Activated T-cell treated with anti-CD3 and anti-CD28 coated beads for 1 hour (primary cell): ENCODE results near the gene OPCML.
"Not testable (repeated sequence)": the region's sequence is repeated elsewhere in the genome, so short reads cannot be mapped to it uniquely, and the experiment has no call there.

ENCODE experiments used
- DNase-seq: peaks from one replicate; pipeline ENCODE4 v3.0.0-alpha.2; 2020; ENCODE audit warnings: low read depth

The OPCML gene

DNA sequence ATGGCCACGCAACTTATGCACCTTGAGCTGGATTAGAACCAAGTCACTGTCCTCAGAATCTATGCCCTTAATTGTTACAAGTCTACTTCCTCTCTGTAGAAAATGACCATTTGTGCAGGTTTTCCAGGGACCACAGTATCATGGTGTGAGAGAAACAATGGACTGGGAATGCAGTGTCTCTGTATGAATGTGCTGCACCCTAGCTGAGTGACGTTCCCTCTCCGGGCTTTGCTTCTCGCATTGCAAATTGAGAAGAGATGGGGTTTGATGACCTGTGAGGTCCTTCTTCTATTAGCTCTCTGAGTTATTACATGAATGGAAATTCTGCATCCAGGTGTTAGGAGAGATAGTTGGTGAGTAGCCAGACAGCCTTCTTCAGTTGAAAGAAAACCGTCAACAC, 1109.6 kb downstream of the OPCML start:
- no peak for DNase-seq

DNA sequence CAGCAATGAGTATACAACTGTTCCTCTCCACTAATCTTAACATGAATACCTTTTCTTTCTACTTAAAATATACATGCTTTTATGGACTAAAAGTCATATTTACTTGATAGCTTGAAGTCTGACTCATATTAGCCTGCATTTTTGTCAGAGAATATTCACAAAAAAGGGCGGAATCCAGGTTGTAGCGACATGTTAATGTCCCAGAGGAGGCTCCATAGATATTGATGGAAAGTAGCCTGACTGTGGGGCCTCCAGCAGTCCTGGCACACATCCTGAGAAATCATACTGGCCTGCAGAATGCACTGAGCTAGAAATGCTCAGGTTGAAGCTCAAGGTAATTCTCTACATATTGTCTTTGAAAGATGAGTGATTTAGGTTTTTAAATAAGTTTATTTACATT, 1110.7 kb downstream of the OPCML start:
- DNase-seq: no peak

DNA sequence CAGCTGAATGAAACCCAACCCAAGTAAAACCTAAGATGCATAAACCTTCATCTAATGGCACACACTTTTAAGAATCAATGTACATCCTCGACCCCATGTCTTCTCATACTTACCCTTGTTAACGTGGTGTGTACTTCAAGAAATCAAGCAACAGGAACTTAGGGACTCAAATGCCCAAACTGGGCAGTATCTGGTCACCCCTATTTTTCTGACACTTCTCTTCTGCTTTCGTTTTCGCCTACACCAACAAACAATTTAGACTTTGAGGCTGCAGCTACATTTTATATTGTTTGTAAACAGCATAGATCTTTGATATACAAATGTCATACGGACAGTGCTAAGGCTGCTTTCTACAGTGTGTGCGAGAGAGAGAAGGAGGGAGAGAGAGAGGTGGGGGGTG, 1117.8 kb downstream of the OPCML start:
- DNase-seq: no peak

DNA sequence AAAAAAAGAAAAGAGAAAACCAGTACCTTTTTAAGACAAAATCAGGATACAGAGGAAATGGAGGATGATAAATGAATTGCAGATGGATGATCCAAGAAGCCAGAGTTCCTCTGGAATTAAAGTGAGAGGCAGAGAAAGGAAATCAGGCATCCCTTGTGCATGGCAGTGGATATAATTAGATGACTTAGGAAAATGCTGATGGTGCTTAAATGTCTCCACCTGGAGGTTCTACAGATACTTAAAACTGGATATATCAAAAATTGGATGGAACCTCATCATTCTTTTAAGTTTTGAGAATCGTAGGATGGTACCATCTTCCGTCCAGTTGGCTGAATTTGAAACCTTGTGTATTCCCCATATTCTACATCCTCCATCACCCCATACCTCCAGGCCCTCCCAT, 1121.9 kb downstream of the OPCML start:
- no peak for DNase-seq

DNA sequence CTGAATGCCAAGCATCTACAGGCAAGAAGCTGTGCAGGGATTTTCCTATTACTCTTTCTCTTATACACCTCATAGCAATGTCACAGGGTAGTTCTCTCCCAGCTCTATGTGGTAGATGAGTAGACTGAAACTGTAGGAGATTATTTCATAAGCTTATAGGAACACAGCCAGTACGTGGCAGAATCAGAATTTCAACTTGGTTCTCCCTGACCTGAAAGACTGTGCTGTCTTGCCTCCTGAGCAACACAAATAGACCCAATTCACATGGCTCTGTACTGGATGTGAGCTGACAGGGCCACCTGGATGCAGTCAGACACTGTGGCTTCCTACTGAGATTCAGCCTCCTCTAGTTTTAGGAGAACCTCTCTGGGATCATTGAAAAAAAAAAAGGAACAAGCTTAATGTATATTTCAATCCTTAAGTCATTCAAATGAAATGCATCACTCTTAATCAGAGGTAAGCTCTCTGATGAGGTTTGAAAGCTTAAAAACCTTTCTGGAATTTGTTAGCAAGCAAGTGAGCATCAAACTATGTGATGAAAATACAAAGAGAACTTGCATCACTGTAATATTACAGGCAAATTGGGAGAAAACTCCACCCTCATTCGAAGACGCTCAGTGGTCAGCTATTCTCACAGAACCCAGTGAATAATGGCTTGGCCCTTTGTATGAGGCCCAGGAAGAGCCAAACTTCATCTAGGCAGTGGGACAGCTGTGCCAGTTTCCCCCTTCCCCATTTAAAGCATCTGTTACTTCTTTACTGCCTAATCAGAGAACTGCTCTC, 1122.5 kb downstream of the OPCML start:
- DNase-seq: no peak

DNA sequence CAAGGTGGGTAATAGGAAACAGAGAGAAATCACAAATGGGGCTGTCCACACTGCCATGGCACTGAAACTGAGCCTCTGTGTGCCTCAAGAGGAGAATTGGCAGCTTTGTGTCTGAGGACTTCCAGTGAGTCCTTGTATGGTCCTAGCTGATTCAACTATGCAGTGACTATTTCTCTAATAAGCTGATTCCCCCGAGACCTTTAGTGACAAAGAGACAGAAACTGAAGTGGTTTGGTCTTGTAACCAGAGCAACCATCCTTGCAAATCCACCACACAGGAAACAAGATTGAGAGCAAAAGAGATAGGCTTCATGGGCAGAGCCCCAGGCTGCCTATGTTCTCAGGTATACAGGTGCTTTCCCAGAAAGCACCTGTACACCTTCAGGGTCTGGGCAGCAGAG, 1123.4 kb downstream of the OPCML start:
- DNase-seq: no peak

DNA sequence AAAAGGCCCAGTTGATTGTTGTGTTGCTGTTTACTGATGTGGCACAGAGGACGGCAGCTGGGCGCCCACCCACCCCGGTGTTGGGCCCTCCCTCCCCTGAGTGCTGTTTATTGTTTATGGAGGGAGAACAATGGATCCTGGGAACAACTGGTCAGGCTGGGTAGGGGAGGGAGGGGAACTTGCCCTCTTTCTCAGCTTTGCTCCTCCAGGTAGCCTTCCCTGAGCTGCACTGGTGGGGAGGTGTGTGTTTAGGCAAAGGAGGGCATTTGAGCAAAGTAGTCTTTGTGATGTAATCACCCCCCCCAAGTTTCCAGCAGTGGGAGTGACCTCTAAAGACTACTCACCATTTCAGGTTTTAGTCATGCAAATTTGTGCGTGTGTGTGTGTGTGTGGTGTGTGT, 1126.6 kb downstream of the OPCML start:
- no peak for DNase-seq

DNA sequence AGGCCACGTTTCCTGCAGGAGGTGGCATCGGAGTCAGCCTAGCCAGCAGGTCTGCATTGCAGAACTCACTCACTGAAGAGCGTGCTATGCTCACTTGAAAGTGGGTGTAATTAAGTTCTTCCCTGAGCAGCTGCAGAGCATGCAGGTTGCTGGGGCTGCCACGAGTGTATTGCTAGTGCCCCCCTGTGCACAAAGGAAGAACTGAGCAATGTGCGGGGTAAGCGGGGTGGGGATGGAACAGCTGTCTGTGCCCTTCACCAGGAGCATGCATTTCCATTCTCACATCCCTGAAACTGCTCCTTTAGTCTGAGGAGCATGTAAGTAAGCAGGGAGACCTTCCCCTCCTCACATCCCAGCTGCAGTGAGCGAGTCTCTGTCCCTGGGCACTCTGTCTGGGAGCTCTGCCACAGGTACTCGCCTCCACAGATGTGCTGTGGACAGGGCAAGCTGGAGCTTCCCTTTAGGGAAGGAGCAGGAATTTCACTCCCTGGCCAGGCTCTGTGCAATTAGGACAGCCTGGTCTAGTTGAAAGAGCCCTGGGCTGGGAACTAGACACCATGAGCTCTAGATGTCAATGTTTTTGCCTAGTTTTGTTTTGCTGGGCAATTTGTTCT, 1130.1 kb downstream of the OPCML start:
- no peak for DNase-seq

DNA sequence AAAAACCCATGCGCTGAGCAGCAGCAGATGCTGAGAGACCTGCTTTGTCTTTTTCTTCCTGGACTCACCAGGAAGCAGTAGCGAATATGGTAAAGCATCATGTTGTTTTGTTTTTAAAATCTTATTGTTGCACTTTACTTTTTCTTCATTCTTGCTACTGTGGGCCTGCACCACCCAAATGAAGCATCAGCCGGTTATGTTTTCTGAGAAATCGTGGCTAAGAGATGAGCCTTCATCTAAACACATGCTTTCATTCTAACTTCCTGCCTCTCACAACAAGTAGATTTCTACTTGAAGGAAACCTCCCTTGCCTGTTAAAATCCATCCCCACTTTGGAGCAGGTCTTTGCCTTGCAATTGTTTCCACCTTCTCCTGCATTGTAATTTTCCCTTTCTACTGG, 1136.0 kb downstream of the OPCML start:
- DNase-seq: no peak

DNA sequence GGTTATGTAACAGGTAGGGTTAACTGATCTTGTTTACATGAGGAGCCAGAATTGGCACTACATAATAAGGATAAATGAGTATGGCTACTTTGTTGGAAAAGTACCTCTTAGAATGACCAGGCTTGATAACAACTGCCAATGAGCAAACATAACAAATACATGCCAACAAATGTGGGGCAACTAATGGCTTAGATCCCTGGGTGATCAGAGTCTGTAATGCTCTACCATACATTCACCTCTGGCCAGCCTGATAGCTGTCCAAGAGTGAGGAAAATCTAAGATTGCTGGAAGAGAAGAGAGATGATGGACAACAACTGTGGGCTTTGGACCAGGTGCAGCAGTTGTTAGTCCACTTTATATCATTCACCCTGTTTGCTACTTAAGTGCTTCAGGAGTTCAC, 1136.9 kb downstream of the OPCML start:
- DNase-seq: no peak

DNA sequence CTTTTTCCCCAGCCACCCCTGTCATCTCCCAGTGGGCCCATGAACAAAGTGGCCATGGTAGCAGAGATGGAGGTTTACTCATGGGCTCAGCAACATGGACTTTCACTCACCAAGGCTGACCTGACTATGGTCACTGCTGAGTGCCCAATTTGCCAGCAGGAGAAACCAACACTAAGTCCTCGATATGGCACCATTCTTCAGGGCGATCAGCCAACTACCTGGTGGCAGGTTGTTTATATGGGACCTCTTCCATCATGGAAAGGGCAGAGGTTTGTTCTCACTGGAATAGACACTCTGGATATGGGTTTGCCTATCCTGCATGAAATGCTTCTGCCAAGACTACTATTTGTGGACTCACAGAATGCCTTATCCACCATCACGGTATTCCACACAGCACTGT, 1152.8 kb downstream of the OPCML start:
- no peak for DNase-seq

DNA sequence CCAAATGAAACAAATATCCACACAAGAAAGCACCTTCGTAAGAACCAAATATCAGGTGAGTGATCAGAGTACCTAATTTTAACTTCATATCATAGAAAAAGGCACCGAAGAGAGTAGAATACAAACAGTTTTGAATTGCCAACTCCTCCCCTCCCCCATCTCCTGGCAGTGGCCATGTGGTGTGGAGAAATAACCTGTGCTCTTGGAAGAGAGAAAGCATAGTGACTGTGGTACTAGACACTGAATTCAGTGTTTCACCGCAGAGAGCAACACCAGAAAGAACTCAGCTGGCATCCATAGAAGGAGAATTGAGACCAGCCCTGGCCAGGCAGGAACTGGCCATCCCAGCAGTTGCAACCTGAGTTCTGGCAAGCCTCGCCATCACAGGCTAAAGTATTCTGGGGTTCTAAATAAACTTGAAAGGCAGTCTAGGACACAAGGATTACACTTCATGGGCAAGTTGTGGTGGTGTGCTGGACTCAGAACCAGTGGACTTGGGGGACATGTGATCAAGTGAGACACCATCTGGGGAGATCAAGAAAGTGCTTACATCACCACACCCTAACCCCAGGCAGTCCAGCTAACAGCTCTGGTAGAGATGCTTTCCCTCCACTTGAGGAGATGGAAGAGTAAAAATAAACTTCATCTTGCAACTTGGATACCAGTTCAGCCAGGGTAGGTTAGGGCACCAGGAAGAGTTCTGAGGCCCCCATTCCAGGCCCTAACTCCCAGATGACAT, 1158.7 kb downstream of the OPCML start:
- no peak for DNase-seq

DNA sequence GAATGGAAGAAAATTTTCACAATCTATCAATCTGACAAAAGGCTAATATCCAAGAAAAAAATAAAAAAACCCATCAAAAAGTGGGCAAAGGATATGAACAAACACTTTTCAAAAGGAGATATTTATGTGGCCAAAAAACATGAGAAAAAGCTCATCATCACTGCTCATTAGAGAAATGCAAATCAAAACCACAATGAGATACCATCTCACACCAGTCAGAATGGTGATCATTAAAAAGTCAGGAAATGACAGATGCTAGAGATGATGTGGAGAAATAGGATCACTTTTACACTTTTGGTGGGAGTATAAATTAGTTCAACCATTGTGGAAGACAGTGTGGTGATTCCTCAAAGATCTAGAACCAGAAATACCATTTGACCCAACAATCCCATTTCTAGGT, 1162.2 kb downstream of the OPCML start:
- DNase-seq: not testable (repeated sequence)

DNA sequence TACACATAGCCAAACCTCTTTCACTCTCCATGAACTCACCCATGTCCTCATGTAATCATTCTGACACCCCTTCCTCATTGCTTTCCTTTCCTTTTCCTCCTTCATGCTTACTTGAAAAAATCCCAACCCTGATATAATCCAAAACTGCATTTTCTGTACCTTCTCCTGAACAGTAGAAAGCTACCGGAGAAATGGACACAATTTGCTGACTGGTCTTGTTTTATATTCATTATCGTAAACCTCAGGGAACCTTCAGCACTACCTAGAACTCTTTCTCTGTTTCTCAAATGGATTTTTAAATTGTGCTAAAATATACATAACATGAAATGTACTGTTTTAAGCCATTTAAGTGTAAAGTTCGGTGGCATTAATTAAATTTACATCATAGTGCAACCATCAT, 1165.0 kb downstream of the OPCML start:
- no peak for DNase-seq

DNA sequence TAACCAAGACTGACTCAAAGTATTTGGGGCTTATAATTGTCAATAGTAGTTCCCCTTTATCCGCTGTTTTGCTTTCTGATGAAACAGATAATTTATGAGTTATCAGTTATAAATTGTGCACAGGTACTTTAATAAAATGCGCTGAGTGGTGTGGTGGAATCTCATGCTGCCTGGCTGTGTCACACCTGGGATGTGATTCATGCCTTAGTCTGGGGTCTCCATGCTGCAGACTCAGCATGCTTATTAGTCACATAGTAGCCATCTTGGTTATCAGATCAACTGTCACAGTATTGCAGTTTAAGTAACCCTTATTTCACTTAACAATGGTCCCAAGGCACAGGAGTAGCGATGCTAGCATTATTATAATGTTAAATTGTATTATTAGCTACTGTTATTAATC, 1166.7 kb downstream of the OPCML start:
- no peak for DNase-seq
